ENCODE data around the gene KRT16. TPM values are rescaled to one million over a fixed set of nuclear protein-coding genes. Genes with fewer than 3 reads are reported as not detected.
A peak's percentile ranks its signal among the peaks of the same experiment; 100 is the strongest.

The KRT16 gene
- total RNA-seq, 1 donor from 2014 or later: 0.79 TPM

DNA sequence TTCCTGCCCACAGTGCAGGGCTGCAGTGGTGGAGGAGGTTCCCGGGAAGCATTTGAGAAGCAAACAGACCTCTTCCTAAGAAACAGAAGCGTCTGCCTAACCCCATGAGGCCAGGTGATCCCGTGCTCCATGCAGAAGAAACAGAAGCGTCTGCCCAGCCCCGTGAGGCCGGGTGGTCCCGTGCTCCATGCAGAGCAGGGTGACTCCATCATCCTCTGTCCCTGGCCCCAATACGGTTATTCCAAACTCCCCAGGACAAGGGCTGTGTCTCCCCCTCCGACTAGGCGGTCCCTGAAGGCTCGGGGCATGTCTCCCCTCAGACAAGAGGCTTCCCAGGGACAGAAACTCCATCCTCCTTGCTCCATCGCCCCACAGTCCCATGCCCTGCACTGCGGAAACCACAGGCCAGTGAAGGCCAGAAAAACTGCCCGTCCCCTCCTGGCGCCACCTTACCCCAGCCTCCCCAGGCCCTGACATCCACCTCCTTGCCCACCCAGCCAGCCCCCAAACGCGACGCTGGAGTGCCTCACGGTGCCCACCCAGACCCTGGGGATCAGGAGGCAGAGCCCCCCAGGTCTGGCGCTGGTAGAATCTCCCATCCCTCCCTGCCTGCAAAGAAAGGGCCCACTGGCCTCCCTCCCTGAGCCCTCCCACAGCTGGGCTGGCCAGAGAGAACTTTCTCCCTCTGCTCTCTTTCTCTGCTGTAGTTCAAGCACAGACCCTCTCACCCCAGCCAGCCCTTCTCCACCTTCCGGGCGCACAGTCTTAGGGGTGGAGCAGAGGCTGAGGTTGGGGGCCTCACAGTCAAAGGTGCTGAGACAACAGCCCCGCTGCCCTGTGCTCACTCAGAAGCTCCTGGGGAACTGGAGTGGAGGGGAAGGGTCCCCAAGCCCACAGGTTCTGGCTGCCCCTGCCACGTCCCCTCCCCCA lies 42.4 kb upstream of the KRT16 start:
- FAIRE-seq (no peak), DNase-seq (ENCODE audit: low read depth) (no peak)
- Mint-ChIP-seq H3K4me1 (ENCODE audit: low read depth, unreplicated experiment) (peaks cover 2% of the 10 kb centered on the region), H3K27ac (ENCODE audit: unreplicated experiment) (no peak overlapping the region), H3K9me3 (ENCODE audit: unreplicated experiment) (no peaks in the 10 kb centered on the region), H3K36me3 (ENCODE audit: low read depth, unreplicated experiment) (no peaks in the 10 kb centered on the region), H3K4me3 (ENCODE audit: unreplicated experiment) (no peak overlapping the region), H3K27me3 (ENCODE audit: low read depth, unreplicated experiment) (peaks cover 4% of the 10 kb centered on the region)
- no peaks in the 10 kb centered on the region for H4K20me1 ChIP-seq (ENCODE audit: insufficient read depth, low read length)
- no peak overlapping the region for H3K9ac ChIP-seq (ENCODE audit: low read length)
- no peak overlapping the region for H3K4me2 ChIP-seq (ENCODE audit: low read length)
- TF ChIP-seq EZH2 (IDR thresholded peaks at IDR 0.05; ENCODE audit: insufficient read depth, low read length): no peak
- no peak for TF ChIP-seq CTCF (IDR thresholded peaks at IDR 0.05; ENCODE audit: insufficient read depth, low read depth, low read length)
- no peaks in the 10 kb centered on the region for H3K4me1 ChIP-seq (ENCODE audit: insufficient read depth, low read length)
- peak overlapping the region; percentile 60 for H2AFZ ChIP-seq (ENCODE audit: low read depth, low read length)
- H3K27me3 ChIP-seq (ENCODE audit: insufficient read depth, low read length): no peaks in the 10 kb centered on the region
- no peak overlapping the region for H3K4me3 ChIP-seq (ENCODE audit: insufficient read depth, low read depth, low read length)
- no peak overlapping the region for H3K27ac ChIP-seq (ENCODE audit: low read depth, low read length)
- no peaks in the 10 kb centered on the region for H3K9me3 ChIP-seq (ENCODE audit: insufficient read depth, low read depth, low read length)
- no peaks in the 10 kb centered on the region for H3K79me2 ChIP-seq (ENCODE audit: insufficient read depth, low read length)
- H3K36me3 ChIP-seq (ENCODE audit: insufficient read depth, low read length): no peaks in the 10 kb centered on the region

DNA sequence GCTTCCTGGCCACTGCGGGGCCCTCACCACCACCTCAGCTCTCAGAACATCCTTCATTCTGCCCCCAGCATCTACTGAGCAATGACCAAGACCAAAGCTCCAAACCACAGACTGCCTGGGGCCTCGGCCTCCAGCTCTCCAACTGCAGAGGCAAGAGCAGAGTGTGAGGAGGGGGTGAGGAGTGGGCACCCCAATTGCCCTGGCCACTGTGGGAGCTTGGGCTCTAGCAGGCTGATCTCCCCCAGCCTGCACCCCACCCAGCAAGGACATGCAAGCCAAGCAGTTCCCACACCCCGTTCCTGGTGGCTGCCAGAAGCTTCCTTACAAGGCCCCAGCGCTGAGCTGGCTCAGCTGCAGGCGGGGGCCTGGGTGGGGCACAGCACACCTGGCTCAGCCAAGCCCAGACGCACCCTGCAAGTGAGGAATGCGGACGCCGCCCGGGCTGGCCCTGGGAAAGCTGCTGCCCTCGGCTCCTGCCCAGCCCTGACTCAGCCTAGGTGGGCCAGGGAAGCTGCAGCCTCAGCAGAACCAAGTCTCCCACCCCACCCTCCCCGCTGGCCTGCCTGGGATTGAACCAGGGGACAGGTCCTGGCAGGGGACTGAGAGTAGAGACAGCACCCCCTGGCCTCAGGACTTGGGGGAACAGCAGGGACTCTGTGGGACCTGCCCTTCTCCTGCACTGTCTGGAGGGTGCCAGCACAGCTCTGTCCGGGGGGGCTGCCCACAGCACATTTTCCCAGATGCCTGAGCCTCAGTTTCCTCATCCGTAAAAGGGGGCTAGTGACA lies 41.5 kb upstream of the KRT16 start:
- no peaks in the 10 kb centered on the region for H3K36me3 Mint-ChIP-seq (ENCODE audit: low read depth, unreplicated experiment)
- Histone ChIP-seq H3K79me2 (ENCODE audit: insufficient read depth, low read length) (no peaks in the 10 kb centered on the region), H3K9me3 (ENCODE audit: insufficient read depth, low read depth, low read length) (no peaks in the 10 kb centered on the region), H3K27me3 (ENCODE audit: insufficient read depth, low read length) (no peaks in the 10 kb centered on the region), H2AFZ (ENCODE audit: low read depth, low read length) (no peak overlapping the region), H3K4me3 (ENCODE audit: insufficient read depth, low read depth, low read length) (no peak overlapping the region), H3K36me3 (ENCODE audit: insufficient read depth, low read length) (no peaks in the 10 kb centered on the region), H3K9ac (ENCODE audit: low read length) (no peak overlapping the region), H3K4me1 (ENCODE audit: insufficient read depth, low read length) (no peaks in the 10 kb centered on the region), H4K20me1 (ENCODE audit: insufficient read depth, low read length) (no peaks in the 10 kb centered on the region), H3K27ac (ENCODE audit: low read depth, low read length) (no peak overlapping the region), H3K4me2 (ENCODE audit: low read length) (no peak overlapping the region)
- no peaks in the 10 kb centered on the region for H3K9me3 Mint-ChIP-seq (ENCODE audit: unreplicated experiment)
- TF ChIP-seq EZH2 (IDR thresholded peaks at IDR 0.05; ENCODE audit: insufficient read depth, low read length): no peak
- TF ChIP-seq CTCF (IDR thresholded peaks at IDR 0.05; ENCODE audit: insufficient read depth, low read depth, low read length): no peak
- peaks cover 2% of the 10 kb centered on the region for H3K27me3 Mint-ChIP-seq (ENCODE audit: low read depth, unreplicated experiment)
- FAIRE-seq (no peak), DNase-seq (ENCODE audit: low read depth) (no peak)
- H3K4me3 Mint-ChIP-seq (ENCODE audit: unreplicated experiment): no peak overlapping the region
- peaks cover 2% of the 10 kb centered on the region for H3K4me1 Mint-ChIP-seq (ENCODE audit: low read depth, unreplicated experiment)
- H3K27ac Mint-ChIP-seq (ENCODE audit: unreplicated experiment): no peak overlapping the region
